Thymus (tissue), 11 donors: ENCODE measurements around the gene SLC25A45. TPM values are rescaled to one million over a fixed set of nuclear protein-coding genes. Genes with fewer than 3 reads are reported as not detected.
"Not testable (repeated sequence)": the region's sequence is repeated elsewhere in the genome, so short reads cannot be mapped to it uniquely, and the experiment has no call there.

ENCODE experiments used
- DNase-seq, 9 donors: peaks; one replicate each; pipeline ENCODE4 v3.0.0-alpha.2; 2013; ENCODE audit warnings: low spot score in 9 of 9, low read depth in 6 of 9, missing footprints in 1 of 9
- H3K27ac ChIP-seq, 2 donors: one replicate each; pipeline ENCODE4 v1.5.1; 2013; ENCODE audit warnings: control low read depth in 1 of 2, low read depth in 1 of 2, low read length in 1 of 2, mild to moderate bottlenecking in 1 of 2, moderate library complexity in 1 of 2
- H3K27me3 ChIP-seq, 2 donors: one replicate each; pipeline ENCODE4 v1.5.1; 2013; ENCODE audit warnings: low read length in 1 of 2; ENCODE audit not compliant: control insufficient read depth in 2 of 2, insufficient read depth in 1 of 2
- H3K36me3 ChIP-seq, 2 donors: one replicate each; pipeline ENCODE4 v1.5.1; 2013; ENCODE audit warnings: low read length in 1 of 2, mild to moderate bottlenecking in 1 of 2, moderate library complexity in 1 of 2; ENCODE audit not compliant: control insufficient read depth in 2 of 2, insufficient read depth in 2 of 2
- H3K4me1 ChIP-seq, 2 donors: one replicate each; pipeline ENCODE4 v1.5.1; 2013; ENCODE audit warnings: low read length in 2 of 2; ENCODE audit not compliant: control insufficient read depth in 2 of 2, insufficient read depth in 2 of 2
- H3K4me3 ChIP-seq, 2 donors: one replicate each; pipeline ENCODE4 v1.5.1; 2013; ENCODE audit warnings: low read length in 2 of 2, control low read depth in 1 of 2, mild to moderate bottlenecking in 1 of 2
- H3K9me3 ChIP-seq, 2 donors: one replicate each; pipeline ENCODE4 v1.5.1; 2013; ENCODE audit warnings: low read length in 1 of 2, mild to moderate bottlenecking in 1 of 2; ENCODE audit not compliant: control insufficient read depth in 2 of 2, insufficient read depth in 1 of 2
- WGBS: extraction: QIAGEN DNeasy Blood & Tissue Kit; methylation state at CpG from one replicate; pipeline ENCODE4 v1.1.7; 2013; 5-methylcytosine and 5-hydroxymethylcytosine counted together
- polyA plus RNA-seq: library from polyadenylated mRNA; stranded (reverse); fragments of 200-250 nt; gene quantifications from one replicate; pipeline ENCODE4 v1.2.3, GENCODE V29; 2013
- total RNA-seq: library from RNA; stranded (reverse); fragments of 120-200 nt; gene quantifications from one replicate; pipeline ENCODE4 v1.2.4, GENCODE V29; 2013
- donor health status: healthy.

SLC25A45 gene
- total and polyA plus RNA-seq, 2 donors, result 8.1 to 35.3 TPM

GRCh38 chr11:65341856-65342255, 40.6 kb downstream of the SLC25A45 start:
- no peak for DNase-seq
- Histone ChIP-seq H3K9me3 (no peaks in the 10 kb centered on the region), H3K36me3 (peaks cover 81 to 87% of the 10 kb centered on the region in 2 donors), H3K4me1 (no peaks in the 10 kb centered on the region), H3K27ac (no peak overlapping the region), H3K27me3 (no peaks in the 10 kb centered on the region), H3K4me3 (no peak overlapping the region)
- WGBS, result 98% methylated on average over 3 of the region's 3 CpGs

GRCh38 chr11:65340226-65340625, 42.2 kb downstream of the SLC25A45 start:
- WGBS, result 98% methylated on average over 11 of the region's 11 CpGs
- Histone ChIP-seq H3K27me3 (no peaks in the 10 kb centered on the region), H3K36me3 (peaks cover 65 to 73% of the 10 kb centered on the region in 2 donors)

GRCh38 chr11:65338676-65339075, 43.8 kb downstream of the SLC25A45 start:
- Histone ChIP-seq H3K9me3 (no peaks in the 10 kb centered on the region), H3K27ac (no peak overlapping the region), H3K27me3 (no peaks in the 10 kb centered on the region), H3K4me1 (peaks cover 8 to 16% of the 10 kb centered on the region in 2 donors), H3K4me3 (no peak overlapping the region), H3K36me3 (peaks cover 50 to 58% of the 10 kb centered on the region in 2 donors)
- 94% methylated on average over 7 of the region's 7 CpGs for WGBS
- no peak for DNase-seq

More at GRCh38 chr11:65340226-65340625, 42.2 kb downstream of the SLC25A45 start:
- Histone ChIP-seq H3K4me3 (no peak overlapping the region), H3K4me1 (peaks cover 4 to 6% of the 10 kb centered on the region in 2 donors), H3K27ac (no peak overlapping the region), H3K9me3 (no peaks in the 10 kb centered on the region)
- no peak for DNase-seq

GRCh38 chr11:65334696-65335295, 47.6 kb downstream of the SLC25A45 start:
- WGBS, result 39% methylated on average over 5 of the region's 5 CpGs
- H3K27ac ChIP-seq, result peak overlapping the region in 1 of 2 donors; percentile 45

GRCh38 chr11:65332591-65332990, 49.9 kb downstream of the SLC25A45 start:
- H3K9me3 ChIP-seq, DNase-seq, H3K27ac ChIP-seq, H3K4me3 ChIP-seq, H3K36me3 ChIP-seq, H3K27me3 ChIP-seq: not testable (repeated sequence)
- 86% methylated on average over 9 of the region's 9 CpGs for WGBS
- peaks cover 8 to 16% of the 10 kb centered on the region in 2 donors for H3K4me1 ChIP-seq

More at GRCh38 chr11:65334696-65335295, 47.6 kb downstream of the SLC25A45 start:
- Histone ChIP-seq H3K36me3 (peaks cover 11 to 23% of the 10 kb centered on the region in 2 donors), H3K4me3 (peak overlapping the region; percentile 65 to 70), H3K9me3 (no peaks in the 10 kb centered on the region), H3K4me1 (peaks cover 8 to 16% of the 10 kb centered on the region in 2 donors), H3K27me3 (no peaks in the 10 kb centered on the region)
- DNase-seq, result no peak

GRCh38 chr11:65330544-65330943, 51.9 kb downstream of the SLC25A45 start:
- Histone ChIP-seq H3K4me3 (no peak overlapping the region), H3K27me3 (no peaks in the 10 kb centered on the region), H3K36me3 (no peaks in the 10 kb centered on the region), H3K4me1 (peaks cover 7 to 13% of the 10 kb centered on the region in 2 donors), H3K9me3 (no peaks in the 10 kb centered on the region), H3K27ac (no peak overlapping the region)
- 95% methylated on average over 7 of the region's 7 CpGs for WGBS
- DNase-seq, result no peak

- DNase-seq, result peak; percentile 49 to 92 (median 81)
- WGBS, result 16% methylated on average over 13 of the region's 13 CpGs
Measured at GRCh38 chr11:65329944-65330403, 52.5 kb downstream of the SLC25A45 start.

GRCh38 chr11:65329478-65329877, 53.0 kb downstream of the SLC25A45 start:
- no peaks in the 10 kb centered on the region for H3K36me3 ChIP-seq
- DNase-seq, result no peak
- H3K27ac ChIP-seq, result no peak overlapping the region
- peaks cover 0 to 3% of the 10 kb centered on the region in 2 donors for H3K4me1 ChIP-seq
- H3K9me3 ChIP-seq, result no peaks in the 10 kb centered on the region
- no peaks in the 10 kb centered on the region for H3K27me3 ChIP-seq
- WGBS, result 62% methylated on average over 2 of the region's 2 CpGs
- no peak overlapping the region for H3K4me3 ChIP-seq

More at GRCh38 chr11:65329944-65330403, 52.5 kb downstream of the SLC25A45 start:
- no peaks in the 10 kb centered on the region for H3K9me3 ChIP-seq
- H3K36me3 ChIP-seq, result no peaks in the 10 kb centered on the region
- H3K4me3 ChIP-seq, result no peak overlapping the region
- no peak overlapping the region for H3K27ac ChIP-seq
- H3K4me1 ChIP-seq, result peaks cover 2 to 8% of the 10 kb centered on the region in 2 donors
- H3K27me3 ChIP-seq, result no peaks in the 10 kb centered on the region

- H3K4me3 ChIP-seq, result no peak overlapping the region
- H3K9me3 ChIP-seq, result no peaks in the 10 kb centered on the region
- peaks cover 0 to under 1% of the 10 kb centered on the region in 2 donors for H3K4me1 ChIP-seq
- H3K27ac ChIP-seq, result no peak overlapping the region
- no peaks in the 10 kb centered on the region for H3K36me3 ChIP-seq
- H3K27me3 ChIP-seq, result peaks cover 0 to 2% of the 10 kb centered on the region in 2 donors
- WGBS, result 99% methylated on average over 8 of the region's 8 CpGs
- no peak for DNase-seq
Measured at GRCh38 chr11:65327021-65327420, 55.4 kb downstream of the SLC25A45 start.
